GM12873 (cell line): Measurements from ENCODE around the gene PRKAB2.

Experiments used
- CTCF ChIP-seq: IDR thresholded peaks from 2 replicates; pipeline ENCODE4 v1.5.1; 2012; ENCODE audit warnings: low read depth, mild to moderate bottlenecking, moderate library complexity, low read length, control low read depth; ENCODE audit not compliant: insufficient read depth; ENCODE audit errors: missing control alignments

PRKAB2 gene

GRCh38 chr1:147152772-147153171 is 19.5 kb downstream of the PRKAB2 start:
- TF ChIP-seq CTCF = no peak

- no peak for TF ChIP-seq CTCF
Observed at GRCh38 chr1:147151244-147151643, 21.0 kb downstream of the PRKAB2 start.

- TF ChIP-seq CTCF = no peak
Observed at GRCh38 chr1:147142886-147143285, 29.4 kb downstream of the PRKAB2 start.

- TF ChIP-seq CTCF = no peak
Observed at GRCh38 chr1:147129116-147129873, 43.0 kb downstream of the PRKAB2 start.

GRCh38 chr1:147124266-147124665 is 48.0 kb downstream of the PRKAB2 start:
- no peak for TF ChIP-seq CTCF

- TF ChIP-seq CTCF = no peak
Observed at GRCh38 chr1:147117109-147117508, 55.2 kb downstream of the PRKAB2 start.

- TF ChIP-seq CTCF = no peak
Observed at GRCh38 chr1:147115496-147115895, 56.8 kb downstream of the PRKAB2 start.
